Thyroid gland (tissue), 4 donors: ENCODE results near the gene KRT34.

ENCODE experiments used
- CTCF ChIP-seq, 6 experiments: fragments of 200-600 bp in 3 of 6; fragments of 450-650 bp in 3 of 6; sonication (generic) in 3 of 6; IDR thresholded peaks; one replicate each; pipeline ENCODE4 v1.5.1; 2016 to 2019; ENCODE audit warnings: antibody characterized with exemption in 6 of 6, mild to moderate bottlenecking in 2 of 6, inconsistent platforms in 1 of 6, moderate library complexity in 1 of 6
- POLR2A ChIP-seq, 2 donors: fragments of 450-650 bp; IDR thresholded peaks; one replicate each; pipeline ENCODE4 v1.6.1; 2017; ENCODE audit warnings: antibody characterized with exemption in 2 of 2, mild to moderate bottlenecking in 2 of 2, moderate library complexity in 1 of 2

DNA sequence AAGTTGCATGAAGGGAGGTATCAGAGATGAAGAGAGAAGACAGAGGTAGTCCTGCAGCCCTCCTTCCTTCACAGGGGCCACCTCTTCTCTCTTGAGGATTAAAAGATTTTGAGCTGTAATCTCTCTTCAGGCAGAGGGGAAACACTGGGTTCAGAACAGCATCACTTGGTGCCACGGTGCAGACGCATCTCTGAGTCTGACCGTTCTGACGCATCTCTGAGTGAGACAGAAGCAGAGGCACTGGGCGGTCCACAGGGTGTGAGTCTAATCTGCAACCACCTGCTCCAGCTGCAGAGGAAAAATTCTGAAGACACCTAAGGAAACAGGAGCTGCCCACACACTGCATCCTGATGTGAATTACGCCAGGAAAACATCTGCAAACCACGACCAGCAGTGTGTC, 47.6 kb upstream of the KRT34 start:
- TF ChIP-seq CTCF (IDR thresholded peaks at IDR 0.05) (no peak), POLR2A (IDR thresholded peaks at IDR 0.05) (no peak)
